ENCODE data around the gene IRF9.

The IRF9 gene

GRCh38 chr14:24147761-24148428 is 13.2 kb upstream of the IRF9 start:
- no peak for DNase-seq (ENCODE audit: low read depth in 2 of 2)

DNA sequence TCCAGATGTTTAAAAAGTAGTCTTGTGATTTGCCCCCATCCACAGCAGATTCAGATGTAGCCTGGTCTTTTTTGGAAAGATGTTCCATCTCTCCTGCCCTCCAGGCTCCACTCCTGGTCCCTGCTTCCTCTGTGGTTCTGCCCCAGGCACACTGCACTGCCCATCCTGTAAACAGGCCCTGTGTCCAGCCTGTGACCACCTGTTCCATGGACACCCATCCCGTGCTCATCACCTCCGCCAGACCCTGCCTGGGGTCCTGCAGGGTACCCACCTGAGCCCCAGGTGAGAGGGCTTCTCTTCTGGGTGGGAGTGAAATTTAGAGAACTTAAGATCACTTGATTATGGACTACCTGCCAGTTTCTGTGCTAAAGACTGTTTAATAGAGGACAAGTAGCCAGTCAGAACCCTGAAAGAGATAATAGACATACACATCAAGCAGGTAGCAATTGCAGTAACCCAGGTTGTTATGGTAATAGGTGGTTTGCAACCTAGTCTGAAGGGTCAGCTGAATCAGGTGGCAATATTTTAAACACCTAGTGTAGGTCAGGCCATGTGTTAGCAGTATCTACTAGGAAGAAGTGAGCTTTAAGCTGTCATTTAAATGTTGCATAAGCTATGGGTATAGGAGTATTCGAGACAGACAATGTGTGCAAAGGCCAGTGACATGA is 11.6 kb upstream of the IRF9 start:
- DNase-seq (ENCODE audit: low read depth in 2 of 2): no peak

GRCh38 chr14:24150061-24150460 is 11.0 kb upstream of the IRF9 start:
- no peak for DNase-seq (ENCODE audit: low read depth in 2 of 2)

GRCh38 chr14:24150567-24150966 is 10.5 kb upstream of the IRF9 start:
- no peak for DNase-seq (ENCODE audit: low read depth in 2 of 2)

GRCh38 chr14:24150993-24151392 is 10.1 kb upstream of the IRF9 start:
- no peak for DNase-seq (ENCODE audit: low read depth in 2 of 2)

GRCh38 chr14:24151404-24152080 is 9.5 kb upstream of the IRF9 start:
- no peak for DNase-seq (ENCODE audit: low read depth in 2 of 2)

- no peak for DNase-seq (ENCODE audit: low read depth in 2 of 2)
Measured at GRCh38 chr14:24155100-24155499, 6.0 kb upstream of the IRF9 start.

DNA sequence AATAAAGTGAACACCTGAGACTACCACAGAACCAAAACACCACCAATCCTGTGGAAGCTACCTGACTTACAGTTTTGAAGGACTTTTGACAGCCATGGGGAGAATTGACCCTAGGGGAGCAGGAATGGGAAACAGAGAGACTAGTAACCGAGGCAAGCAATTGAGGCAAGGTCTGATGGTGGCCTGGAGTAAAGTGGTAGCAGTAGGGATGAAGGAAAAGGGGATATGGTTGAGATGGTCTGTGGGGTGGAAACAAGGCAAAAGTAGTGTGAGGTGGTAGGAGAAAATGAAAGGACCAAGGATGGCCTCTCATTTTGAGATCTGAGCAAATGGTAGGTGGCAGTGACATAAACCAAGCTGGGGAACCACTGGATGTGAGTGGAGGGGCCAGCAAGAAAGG is 4.2 kb upstream of the IRF9 start:
- no peak for DNase-seq (ENCODE audit: low read depth in 2 of 2)

GRCh38 chr14:24157331-24157730 is 3.7 kb upstream of the IRF9 start:
- DNase-seq (ENCODE audit: low read depth in 2 of 2): no peak

- no peak for DNase-seq (ENCODE audit: low read depth in 2 of 2)
Measured at GRCh38 chr14:24159777-24160498, 1.1 kb upstream of the IRF9 start.

DNA sequence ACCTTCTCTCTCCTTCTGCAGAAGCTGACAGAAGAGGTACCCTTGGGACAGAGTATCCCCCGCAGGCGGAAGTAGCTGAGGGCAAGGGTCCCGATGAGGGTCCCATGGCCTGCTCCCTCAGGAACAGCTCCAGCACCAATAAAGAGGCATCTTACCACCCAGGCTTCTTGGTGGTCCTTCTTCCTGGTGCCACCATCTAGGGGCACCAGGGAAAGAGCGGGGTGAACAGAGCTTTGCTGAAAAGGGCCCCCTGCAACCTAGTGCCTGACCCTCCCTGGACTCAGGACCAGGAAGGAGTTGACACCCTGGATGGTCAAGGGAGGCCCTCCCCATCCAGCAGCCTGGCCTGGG is 591 bp upstream of the IRF9 start:
- no peak for DNase-seq (ENCODE audit: low read depth in 2 of 2)

DNA sequence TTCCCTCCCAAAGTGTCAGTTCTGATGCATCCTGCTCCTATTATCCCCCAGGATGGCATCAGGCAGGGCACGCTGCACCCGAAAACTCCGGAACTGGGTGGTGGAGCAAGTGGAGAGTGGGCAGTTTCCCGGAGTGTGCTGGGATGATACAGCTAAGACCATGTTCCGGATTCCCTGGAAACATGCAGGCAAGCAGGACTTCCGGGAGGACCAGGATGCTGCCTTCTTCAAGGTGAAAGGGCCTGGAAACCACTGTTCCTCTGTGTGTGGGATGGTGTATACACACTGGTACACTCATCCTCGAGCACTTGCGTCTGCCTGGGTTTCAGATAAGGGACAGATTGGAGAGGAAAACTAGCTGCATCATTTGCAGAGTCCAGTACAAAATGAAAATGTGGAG is 1.0 kb downstream of the IRF9 start:
- DNase-seq (ENCODE audit: low read depth in 2 of 2): no peak

DNA sequence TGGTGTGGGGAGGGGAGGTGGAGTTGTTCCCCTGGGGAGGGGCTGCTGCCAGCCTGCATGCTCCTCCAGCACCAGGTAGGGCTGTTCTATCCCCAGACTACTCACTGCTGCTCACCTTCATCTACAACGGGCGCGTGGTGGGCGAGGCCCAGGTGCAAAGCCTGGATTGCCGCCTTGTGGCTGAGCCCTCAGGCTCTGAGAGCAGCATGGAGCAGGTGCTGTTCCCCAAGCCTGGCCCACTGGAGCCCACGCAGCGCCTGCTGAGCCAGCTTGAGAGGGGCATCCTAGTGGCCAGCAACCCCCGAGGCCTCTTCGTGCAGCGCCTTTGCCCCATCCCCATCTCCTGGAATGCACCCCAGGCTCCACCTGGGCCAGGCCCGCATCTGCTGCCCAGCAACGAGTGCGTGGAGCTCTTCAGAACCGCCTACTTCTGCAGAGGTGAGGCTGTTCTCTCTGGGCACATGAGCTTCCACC is 3.5 kb downstream of the IRF9 start:
- DNase-seq (ENCODE audit: low read depth in 2 of 2): no peak

DNA sequence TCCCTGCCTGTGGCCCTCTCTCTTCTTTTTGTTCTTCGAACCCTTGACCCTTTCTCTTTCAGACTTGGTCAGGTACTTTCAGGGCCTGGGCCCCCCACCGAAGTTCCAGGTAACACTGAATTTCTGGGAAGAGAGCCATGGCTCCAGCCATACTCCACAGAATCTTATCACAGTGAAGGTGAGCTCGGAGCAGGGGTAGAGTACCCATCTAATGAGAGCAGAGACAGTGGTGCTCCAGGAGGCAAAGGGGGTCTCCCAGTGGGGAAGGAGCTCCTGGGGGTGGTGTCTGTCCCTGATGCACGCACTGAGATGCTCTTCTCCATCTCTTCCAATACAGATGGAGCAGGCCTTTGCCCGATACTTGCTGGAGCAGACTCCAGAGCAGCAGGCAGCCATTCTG is 4.7 kb downstream of the IRF9 start:
- no peak for DNase-seq (ENCODE audit: low read depth in 2 of 2)

GRCh38 chr14:24167469-24168114 is 6.5 kb downstream of the IRF9 start:
- no peak for DNase-seq (ENCODE audit: low read depth in 2 of 2)

DNA sequence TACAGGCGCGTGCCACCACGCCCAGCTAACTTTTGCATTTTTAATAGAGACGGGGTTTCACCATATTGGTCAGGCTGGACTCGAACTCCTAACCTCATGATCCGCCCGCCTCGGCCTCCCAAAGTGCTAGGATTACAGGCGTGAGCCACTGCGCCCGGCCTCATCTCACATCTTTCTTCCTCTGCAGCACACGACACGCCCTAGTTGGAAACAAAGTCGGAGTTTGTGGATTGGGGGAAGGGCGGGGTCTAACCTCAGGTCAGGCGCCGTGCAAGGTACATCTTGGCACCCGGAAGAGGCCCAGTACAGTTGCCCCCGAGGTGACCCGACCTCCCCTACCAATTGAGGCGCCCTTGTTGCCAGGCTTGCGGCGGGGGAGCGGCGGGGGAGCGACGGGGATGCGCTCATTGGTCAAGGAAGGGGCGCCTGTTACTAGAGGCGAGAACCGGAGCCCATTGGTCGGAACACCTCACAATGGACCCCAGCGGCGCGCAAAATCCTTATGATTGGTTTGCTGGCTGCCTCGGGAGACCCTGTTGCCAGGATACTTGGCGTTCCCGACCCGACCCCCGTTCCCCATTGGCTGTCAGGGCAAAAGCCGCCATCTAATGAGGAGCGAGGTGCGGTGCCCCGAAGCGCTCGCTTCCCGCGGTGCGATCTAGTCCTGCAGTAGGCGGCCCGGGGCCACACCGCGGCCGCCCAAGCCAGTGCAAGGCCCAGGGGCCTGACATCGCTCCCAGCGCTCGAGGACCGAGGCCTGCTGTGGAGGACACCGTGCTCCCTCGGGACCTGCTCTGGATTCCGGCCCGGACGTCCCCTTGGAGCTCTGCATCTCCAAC is 10.6 kb downstream of the IRF9 start, which contains the start of gene REC8:
TSS of gene REC8 (plus strand) at position 659 of the 839 bp plus-strand sequence. CDS start 473 bp downstream, outside the sequence.
- DNase-seq (ENCODE audit: low read depth in 2 of 2): peak; percentile 47 to 53

GRCh38 chr14:24172261-24172860 is 11.3 kb downstream of the IRF9 start:
- no peak for DNase-seq (ENCODE audit: low read depth in 2 of 2)

GRCh38 chr14:24172871-24173281 is 11.8 kb downstream of the IRF9 start:
- DNase-seq (ENCODE audit: low read depth in 2 of 2): no peak

DNA sequence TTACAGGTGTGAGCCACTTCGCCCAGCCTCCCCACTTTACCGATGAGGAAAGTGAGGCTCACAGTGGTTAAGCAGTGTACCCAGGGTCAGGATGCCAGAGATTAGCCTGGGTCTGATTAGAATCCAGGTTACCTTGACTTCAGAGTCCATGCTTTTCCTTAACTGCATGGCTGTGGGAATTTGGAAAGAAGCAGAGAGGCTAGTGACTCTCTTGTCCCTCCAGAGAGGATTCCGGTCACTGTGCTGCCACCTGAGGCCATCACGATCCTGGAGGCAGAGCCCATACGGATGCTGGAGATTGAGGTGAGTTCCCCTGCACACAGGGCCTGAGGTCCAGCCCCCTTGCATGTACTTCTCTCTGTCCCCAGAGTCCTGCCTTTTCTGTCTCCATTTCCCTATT is 15.5 kb downstream of the IRF9 start:
- DNase-seq (ENCODE audit: low read depth in 2 of 2): no peak

DNA sequence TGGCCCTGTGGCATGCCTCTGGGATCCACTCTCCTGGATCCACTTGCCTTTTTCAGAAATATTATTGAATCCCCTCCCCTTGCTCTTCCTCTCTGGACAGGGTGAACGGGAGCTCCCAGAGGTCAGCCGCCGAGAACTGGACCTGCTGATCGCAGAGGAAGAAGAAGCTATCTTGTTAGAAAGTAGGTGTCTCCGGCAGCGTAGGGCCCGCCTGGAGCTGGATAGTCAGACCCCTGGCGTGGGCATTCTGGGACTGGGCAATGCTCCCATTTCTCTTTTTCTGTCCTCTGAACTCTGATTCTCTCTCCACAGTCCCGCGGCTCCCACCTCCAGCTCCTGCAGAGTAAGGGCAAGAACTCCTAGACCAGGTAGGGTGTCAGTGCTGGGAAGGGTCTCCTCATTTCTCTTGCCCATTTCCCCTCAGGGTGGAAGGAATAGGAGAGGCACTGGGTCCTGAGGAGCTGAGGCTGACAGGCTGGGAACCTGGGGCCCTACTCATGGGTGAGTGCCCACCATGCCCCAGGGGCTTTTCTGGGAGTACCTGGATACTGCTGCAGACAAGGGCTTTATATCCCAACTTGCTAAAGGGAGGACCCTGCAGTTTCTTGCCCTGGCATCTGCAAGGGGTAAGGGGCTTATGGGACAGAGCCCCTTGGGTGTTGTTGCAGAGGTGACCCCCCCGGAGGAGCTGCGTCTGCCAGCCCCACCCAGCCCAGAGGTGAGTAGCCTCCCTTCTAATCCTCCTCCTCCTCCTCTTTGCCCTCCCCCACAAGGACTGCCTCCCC is 16.2 kb downstream of the IRF9 start:
- no peak for DNase-seq (ENCODE audit: low read depth in 2 of 2)
